GM10248 (cell line): Measurements from ENCODE around the gene NT5DC2.

Experiments
- CTCF ChIA-PET: fragments of 300-600 bp; sonication (Branson Sonifier 250); formaldehyde crosslinking; extraction: SDS; loops from one replicate; lab custom pipeline; 2021; ENCODE audit warnings: antibody characterized with exemption; lab: Yijun Ruan, JAX
- POLR2A ChIA-PET: fragments of 350-650 bp; sonication (Branson Sonifier 250); formaldehyde crosslinking; extraction: SDS; loops from one replicate; lab custom pipeline; 2020; ENCODE audit warnings: antibody characterized with exemption; lab: Yijun Ruan, JAX
- DNase-seq: peaks from one replicate; pipeline ENCODE4 v3.0.0; 2012; ENCODE audit errors: extremely low spot score
- TF ChIP-seq, protein P1 (sequence below): IDR thresholded peaks from 2 replicates; pipeline ENCODE4 v1.5.1; 2012; ENCODE audit warnings: mild to moderate bottlenecking, low read depth; ENCODE audit errors: extremely low read depth, missing control alignments, control extremely low read depth

NT5DC2 gene

GRCh38 chr3:52521881-52522650 is 11.6 kb downstream of the NT5DC2 start:
- DNase-seq = no peak
- ChIA-PET POLR2A (no interaction called here), CTCF (no interaction called here)
- TF ChIP-seq, protein P1, sequence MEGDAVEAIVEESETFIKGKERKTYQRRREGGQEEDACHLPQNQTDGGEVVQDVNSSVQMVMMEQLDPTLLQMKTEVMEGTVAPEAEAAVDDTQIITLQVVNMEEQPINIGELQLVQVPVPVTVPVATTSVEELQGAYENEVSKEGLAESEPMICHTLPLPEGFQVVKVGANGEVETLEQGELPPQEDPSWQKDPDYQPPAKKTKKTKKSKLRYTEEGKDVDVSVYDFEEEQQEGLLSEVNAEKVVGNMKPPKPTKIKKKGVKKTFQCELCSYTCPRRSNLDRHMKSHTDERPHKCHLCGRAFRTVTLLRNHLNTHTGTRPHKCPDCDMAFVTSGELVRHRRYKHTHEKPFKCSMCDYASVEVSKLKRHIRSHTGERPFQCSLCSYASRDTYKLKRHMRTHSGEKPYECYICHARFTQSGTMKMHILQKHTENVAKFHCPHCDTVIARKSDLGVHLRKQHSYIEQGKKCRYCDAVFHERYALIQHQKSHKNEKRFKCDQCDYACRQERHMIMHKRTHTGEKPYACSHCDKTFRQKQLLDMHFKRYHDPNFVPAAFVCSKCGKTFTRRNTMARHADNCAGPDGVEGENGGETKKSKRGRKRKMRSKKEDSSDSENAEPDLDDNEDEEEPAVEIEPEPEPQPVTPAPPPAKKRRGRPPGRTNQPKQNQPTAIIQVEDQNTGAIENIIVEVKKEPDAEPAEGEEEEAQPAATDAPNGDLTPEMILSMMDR = no peak

DNA sequence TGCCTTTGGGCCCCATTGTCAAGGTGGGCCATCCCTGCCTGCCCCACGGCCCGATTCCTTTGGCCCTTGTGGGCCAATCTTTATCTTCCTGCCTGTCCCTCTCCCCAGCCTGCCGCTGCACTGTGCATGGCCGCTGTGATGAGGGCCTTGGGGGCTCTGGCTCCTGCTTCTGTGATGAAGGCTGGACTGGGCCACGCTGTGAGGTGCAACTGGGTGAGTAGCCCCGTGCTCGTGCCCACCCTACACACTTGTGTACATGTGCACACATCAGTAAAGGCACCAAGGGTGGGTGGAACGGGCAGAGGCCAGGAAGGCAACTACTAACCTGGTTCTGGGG is 12.2 kb downstream of the NT5DC2 start:
- TF ChIP-seq, protein P1 = no peak
- CTCF ChIA-PET = interaction anchor here (0.8 kb wide), 1 partner anchor 9 kb away, joined by 3 read pairs; no protein-coding TSS in a partner anchor
- POLR2A ChIA-PET = no interaction called here
- no peak for DNase-seq

DNA sequence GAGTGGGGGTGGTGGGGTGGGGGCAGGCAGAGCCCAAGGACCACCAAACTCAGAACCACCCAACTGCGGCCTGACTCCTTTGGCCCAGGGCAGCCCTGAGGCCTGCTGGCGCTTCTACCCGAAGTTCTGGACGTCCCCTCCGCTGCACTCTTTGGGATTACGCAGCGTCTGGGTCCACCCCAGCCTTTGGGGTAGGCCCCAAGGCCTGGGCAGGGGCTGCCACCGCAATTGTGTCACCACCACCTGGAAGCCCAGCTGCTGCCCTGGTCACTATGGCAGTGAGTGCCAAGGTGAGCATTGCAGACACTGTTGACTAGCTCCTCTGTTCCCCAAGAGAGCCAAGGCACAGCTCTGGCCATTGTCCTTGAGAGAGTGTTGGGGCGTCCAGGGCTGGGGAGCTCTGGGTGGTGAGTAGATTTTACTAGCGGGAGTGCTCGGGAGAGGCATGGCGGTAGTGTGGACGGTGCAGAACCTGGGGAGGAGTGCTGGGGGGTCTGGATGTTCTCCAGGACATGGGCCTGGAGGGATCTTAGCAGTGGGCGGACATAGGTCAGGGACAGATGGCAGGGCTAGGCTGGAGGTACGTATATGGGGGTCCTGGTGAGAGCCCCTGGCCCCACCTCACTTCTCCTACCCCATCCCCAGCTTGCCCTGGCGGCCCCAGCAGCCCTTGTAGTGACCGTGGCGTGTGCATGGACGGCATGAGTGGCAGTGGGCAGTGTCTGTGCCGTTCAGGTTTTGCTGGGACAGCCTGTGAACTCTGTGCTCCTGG is 12.8 kb downstream of the NT5DC2 start:
- no peak for DNase-seq
- ChIA-PET POLR2A (no interaction called here), CTCF (interaction anchor here (0.8 kb wide), 1 partner anchor 9 kb away, joined by 3 read pairs; no protein-coding TSS in a partner anchor)
- TF ChIP-seq, protein P1 = no peak

DNA sequence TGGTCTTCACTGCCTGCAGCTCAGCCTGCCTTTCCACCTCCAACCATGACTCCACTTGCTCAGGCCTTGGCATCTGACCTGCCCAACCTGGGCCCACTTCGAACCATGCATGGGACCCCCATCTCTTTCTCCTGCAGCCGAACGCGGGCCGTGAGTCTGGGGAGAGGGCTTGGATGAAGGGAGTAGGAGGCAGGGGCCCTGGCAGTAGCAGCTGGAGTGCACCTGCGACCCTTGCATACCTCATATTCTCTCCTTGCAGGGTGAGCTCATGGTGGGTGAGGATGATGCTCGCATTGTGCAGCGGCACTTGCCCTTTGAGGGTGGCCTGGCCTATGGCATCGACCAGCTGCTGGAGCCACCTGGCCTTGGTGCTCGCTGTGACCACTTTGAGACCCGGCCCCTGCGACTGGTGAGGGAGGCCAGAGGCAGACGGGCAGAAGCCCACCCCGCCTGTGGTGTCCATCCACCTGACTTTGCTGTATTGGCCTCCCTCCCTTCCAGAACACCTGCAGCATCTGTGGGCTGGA is 13.5 kb downstream of the NT5DC2 start:
- ChIA-PET CTCF (no interaction called here), POLR2A (no interaction called here)
- TF ChIP-seq, protein P1 = no peak
- no peak for DNase-seq

DNA sequence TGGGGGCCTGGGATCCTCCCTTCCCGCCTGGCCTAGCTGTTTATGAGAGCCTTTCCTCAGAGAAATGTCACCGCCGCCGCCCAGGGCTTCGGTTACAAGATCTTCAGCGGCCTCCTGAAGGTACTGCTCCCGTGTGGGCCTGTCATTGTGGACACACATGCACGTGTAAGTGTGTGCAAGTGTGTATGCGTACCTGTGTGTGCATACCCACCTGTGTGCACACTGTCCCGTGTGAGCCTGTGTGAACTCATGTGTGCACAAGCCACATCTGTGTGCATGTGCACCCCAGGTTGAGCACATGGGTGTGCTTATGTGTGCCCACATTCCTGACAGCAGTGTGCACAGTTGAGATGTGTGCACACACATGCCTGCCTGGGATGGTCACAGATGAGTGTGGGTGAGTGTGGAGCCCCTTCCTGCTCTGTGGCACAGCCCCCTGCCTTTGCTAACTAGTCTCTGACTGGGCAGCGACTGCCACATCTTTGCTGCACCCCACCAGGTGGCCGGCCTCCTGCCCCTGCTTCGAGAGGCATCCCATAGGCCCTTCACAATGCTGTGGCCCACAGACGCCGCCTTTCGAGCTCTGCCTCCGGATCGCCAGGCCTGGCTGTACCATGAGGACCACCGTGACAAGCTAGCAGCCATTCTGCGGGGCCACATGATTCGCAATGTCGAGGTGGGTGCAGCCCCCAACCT is 14.1 kb downstream of the NT5DC2 start:
- ChIA-PET CTCF (no interaction called here), POLR2A (no interaction called here)
- DNase-seq = no peak
- TF ChIP-seq, protein P1 = no peak
